Stimulated activated naive CD8-positive, alpha-beta T cell treated with anti-CD3 and anti-CD28 coated beads, Interleukin-15, Interleukin-2, amounts not matched to agents 100 ng/mL and 50 ng/mL, for 24 hours (primary cell): ENCODE results near the gene FLOT1.

Source experiments
- H3K27ac Mint-ChIP-seq: one replicate; pipeline ENCODE4 v1.8.0; 2021; ENCODE audit warnings: mild to moderate bottlenecking, mixed read lengths
- H3K27me3 Mint-ChIP-seq: one replicate; pipeline ENCODE4 v1.8.0; 2021; ENCODE audit warnings: mixed read lengths
- H3K36me3 Mint-ChIP-seq: one replicate; pipeline ENCODE4 v1.8.0; 2021; ENCODE audit warnings: low read depth, mixed read lengths
- H3K4me1 Mint-ChIP-seq: one replicate; pipeline ENCODE4 v1.8.0; 2021; ENCODE audit warnings: low read depth, mixed read lengths
- H3K4me3 Mint-ChIP-seq: one replicate; pipeline ENCODE4 v1.8.0; 2021; ENCODE audit warnings: mild to moderate bottlenecking, mixed read lengths
- H3K9me3 Mint-ChIP-seq: one replicate; pipeline ENCODE4 v1.8.0; 2021; ENCODE audit warnings: mixed read lengths

The FLOT1 gene

GRCh38 chr6:30743099-30744053 lies 889 bp upstream of the FLOT1 start:
- H3K4me1 Mint-ChIP-seq = peaks cover 90% of the 10 kb centered on the region

GRCh38 chr6:30741789-30742315 lies 635 bp downstream of the FLOT1 start:
- H3K9me3 Mint-ChIP-seq = peaks cover 3% of the 10 kb centered on the region
- peak overlapping the region; percentile 99 for H3K4me3 Mint-ChIP-seq
- H3K36me3 Mint-ChIP-seq = peaks cover 67% of the 10 kb centered on the region
- peaks cover 89% of the 10 kb centered on the region for H3K4me1 Mint-ChIP-seq
- no peaks in the 10 kb centered on the region for H3K27me3 Mint-ChIP-seq
- H3K27ac Mint-ChIP-seq = peak overlapping the region; percentile 89

More at GRCh38 chr6:30743099-30744053, 889 bp upstream of the FLOT1 start:
- H3K4me3 Mint-ChIP-seq = peak overlapping the region; percentile 99
- H3K27me3 Mint-ChIP-seq = no peaks in the 10 kb centered on the region
- peak overlapping the region; percentile 99 for H3K27ac Mint-ChIP-seq
- no peaks in the 10 kb centered on the region for H3K9me3 Mint-ChIP-seq
- H3K36me3 Mint-ChIP-seq = peaks cover 54% of the 10 kb centered on the region

- Mint-ChIP-seq H3K4me1 (peaks cover 92% of the 10 kb centered on the region), H3K36me3 (peaks cover 71% of the 10 kb centered on the region), H3K4me3 (peak overlapping the region; percentile 99), H3K27me3 (no peaks in the 10 kb centered on the region), H3K9me3 (peaks cover 3% of the 10 kb centered on the region), H3K27ac (peak overlapping the region; percentile 89)
These were observed 1.3 kb downstream of the FLOT1 start for GRCh38 chr6:30741063-30741779.

DNA sequence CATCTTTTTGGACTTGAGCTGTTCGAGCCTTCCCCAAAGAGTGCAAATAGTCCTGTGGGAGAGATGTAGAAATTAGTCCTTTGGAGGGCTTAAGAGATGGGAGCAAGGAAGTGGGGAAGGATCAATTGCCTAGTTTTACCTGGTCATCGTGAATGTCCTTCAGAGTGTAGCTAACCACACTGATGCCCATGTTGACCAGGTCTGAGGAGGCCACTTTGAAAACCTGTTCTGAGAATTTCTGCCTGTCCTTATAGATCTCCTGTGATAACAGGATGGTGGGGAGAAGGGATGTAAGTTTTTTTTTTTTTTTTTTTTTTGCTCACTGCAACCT lies 2.0 kb downstream of the FLOT1 start:
- H3K4me1 Mint-ChIP-seq = peaks cover 93% of the 10 kb centered on the region
- H3K9me3 Mint-ChIP-seq = peaks cover 3% of the 10 kb centered on the region
- peak overlapping the region; percentile 63 for H3K27ac Mint-ChIP-seq
- peaks cover 78% of the 10 kb centered on the region for H3K36me3 Mint-ChIP-seq
- no peaks in the 10 kb centered on the region for H3K27me3 Mint-ChIP-seq
- peak overlapping the region; percentile 61 for H3K4me3 Mint-ChIP-seq

DNA sequence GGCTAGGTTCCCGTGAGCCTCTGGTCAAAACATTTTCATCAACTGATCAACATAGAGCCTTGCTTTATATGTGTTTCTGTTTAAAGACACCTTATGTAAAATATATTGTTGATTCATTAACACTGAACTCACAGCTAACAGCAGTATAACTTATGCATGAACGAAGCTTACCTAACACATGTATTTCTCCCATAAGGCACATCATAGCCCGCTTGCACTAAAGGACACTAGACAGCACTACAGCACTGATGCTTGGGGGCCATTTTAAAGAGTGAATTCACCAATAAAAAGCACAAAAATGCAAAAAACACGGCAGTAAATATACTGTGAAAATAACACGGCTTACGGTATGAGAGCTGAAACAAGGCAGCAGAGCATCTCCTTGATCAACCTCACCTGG lies 4.0 kb downstream of the FLOT1 start:
- H3K27ac Mint-ChIP-seq = peak overlapping the region; percentile 71
- peaks cover 3% of the 10 kb centered on the region for H3K9me3 Mint-ChIP-seq
- peaks cover 92% of the 10 kb centered on the region for H3K4me1 Mint-ChIP-seq
- no peaks in the 10 kb centered on the region for H3K27me3 Mint-ChIP-seq
- H3K36me3 Mint-ChIP-seq = peaks cover 80% of the 10 kb centered on the region
- peak overlapping the region; percentile 45 for H3K4me3 Mint-ChIP-seq

DNA sequence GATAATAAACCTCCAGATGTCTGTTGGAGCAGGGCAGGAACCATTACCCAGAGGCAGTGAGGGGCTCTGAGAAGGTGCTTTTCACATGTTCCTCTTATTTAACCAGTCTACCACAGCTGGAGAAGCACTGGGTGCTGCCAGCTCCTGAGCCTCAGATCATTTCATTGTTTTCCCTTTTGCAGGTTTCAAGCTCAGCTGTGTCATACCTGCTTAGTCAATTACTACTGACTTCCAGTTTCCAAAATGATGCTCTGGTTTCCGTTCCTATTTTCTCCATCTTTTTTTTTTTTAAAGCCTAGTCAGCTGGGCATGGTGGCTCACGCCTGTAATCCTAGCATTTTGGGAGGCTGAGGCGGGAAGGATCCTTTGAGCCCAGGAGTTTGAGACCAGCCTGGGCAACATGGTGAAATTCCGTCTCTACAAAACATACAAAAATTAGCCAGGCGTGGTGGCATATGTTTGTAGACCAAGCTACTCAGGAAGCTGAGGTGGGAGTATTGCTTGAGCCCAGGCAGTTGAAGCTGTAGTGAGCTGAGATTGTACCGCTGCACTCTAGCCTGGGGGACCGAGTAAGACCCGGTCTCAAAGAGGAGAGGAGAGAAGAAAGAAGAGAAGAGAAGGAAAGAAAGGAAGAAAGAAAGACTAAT lies 6.7 kb downstream of the FLOT1 start:
- peaks cover 3% of the 10 kb centered on the region for H3K9me3 Mint-ChIP-seq
- H3K27me3 Mint-ChIP-seq = no peaks in the 10 kb centered on the region
- H3K4me1 Mint-ChIP-seq = peaks cover 86% of the 10 kb centered on the region
- peak overlapping the region; percentile 95 for H3K27ac Mint-ChIP-seq
- peaks cover 65% of the 10 kb centered on the region for H3K36me3 Mint-ChIP-seq
- peak overlapping the region; percentile 72 for H3K4me3 Mint-ChIP-seq

DNA sequence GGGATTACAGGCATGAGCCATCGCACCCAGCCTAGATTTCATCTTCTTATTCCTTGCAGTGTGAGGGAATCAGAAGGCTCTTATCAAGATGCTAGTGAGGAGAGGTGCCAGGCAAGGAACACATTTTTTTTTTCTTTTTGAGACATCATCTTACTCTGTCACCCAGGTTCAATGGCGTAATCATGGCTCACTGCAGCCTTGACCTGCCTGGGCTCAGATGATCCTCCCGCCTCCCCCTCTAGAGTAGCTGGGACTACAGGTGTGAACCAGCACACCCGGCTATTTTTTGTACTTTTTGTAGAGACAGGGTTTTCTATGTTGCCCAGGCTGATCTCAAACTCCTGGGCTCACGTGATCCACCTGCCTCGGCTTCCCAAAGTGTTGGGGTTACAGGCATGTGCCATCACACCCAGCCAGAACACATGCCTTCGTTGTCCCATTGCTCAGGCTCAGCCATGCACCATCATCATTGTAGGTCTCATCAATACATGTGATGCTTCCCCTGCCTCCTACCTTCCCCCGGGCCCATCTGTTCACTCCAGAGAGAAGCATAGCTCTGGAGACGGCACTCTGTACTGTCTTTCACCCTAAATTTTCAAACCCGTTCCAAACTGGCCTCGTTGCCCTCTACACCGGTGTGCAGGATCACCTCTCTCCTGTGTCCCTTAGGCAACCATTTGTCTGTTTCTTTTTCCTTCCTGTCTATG lies 10.1 kb downstream of the FLOT1 start:
- Mint-ChIP-seq H3K36me3 (peaks cover 45% of the 10 kb centered on the region), H3K4me1 (peaks cover 66% of the 10 kb centered on the region), H3K4me3 (no peak overlapping the region)

GRCh38 chr6:30730601-30731435 lies 11.7 kb downstream of the FLOT1 start:
- Mint-ChIP-seq H3K27me3 (no peaks in the 10 kb centered on the region), H3K27ac (peak overlapping the region; percentile 16), H3K9me3 (no peaks in the 10 kb centered on the region), H3K4me3 (peak overlapping the region; percentile 72), H3K36me3 (peaks cover 34% of the 10 kb centered on the region), H3K4me1 (peaks cover 54% of the 10 kb centered on the region)

More for the DNA sequence above, 10.1 kb downstream of the FLOT1 start:
- Mint-ChIP-seq H3K27me3 (no peaks in the 10 kb centered on the region), H3K9me3 (no peaks in the 10 kb centered on the region), H3K27ac (peak overlapping the region; percentile 45)

- Mint-ChIP-seq H3K4me3 (no peak overlapping the region), H3K27me3 (no peaks in the 10 kb centered on the region), H3K9me3 (no peaks in the 10 kb centered on the region), H3K27ac (peak overlapping the region; percentile 59), H3K36me3 (peaks cover 42% of the 10 kb centered on the region), H3K4me1 (peaks cover 57% of the 10 kb centered on the region)
These were observed 14.4 kb downstream of the FLOT1 start for GRCh38 chr6:30727920-30728553.

GRCh38 chr6:30726506-30727413 lies 15.7 kb downstream of the FLOT1 start:
- no peak overlapping the region for H3K4me3 Mint-ChIP-seq
- peaks cover 53% of the 10 kb centered on the region for H3K4me1 Mint-ChIP-seq
- H3K27ac Mint-ChIP-seq = peak overlapping the region; percentile 65

DNA sequence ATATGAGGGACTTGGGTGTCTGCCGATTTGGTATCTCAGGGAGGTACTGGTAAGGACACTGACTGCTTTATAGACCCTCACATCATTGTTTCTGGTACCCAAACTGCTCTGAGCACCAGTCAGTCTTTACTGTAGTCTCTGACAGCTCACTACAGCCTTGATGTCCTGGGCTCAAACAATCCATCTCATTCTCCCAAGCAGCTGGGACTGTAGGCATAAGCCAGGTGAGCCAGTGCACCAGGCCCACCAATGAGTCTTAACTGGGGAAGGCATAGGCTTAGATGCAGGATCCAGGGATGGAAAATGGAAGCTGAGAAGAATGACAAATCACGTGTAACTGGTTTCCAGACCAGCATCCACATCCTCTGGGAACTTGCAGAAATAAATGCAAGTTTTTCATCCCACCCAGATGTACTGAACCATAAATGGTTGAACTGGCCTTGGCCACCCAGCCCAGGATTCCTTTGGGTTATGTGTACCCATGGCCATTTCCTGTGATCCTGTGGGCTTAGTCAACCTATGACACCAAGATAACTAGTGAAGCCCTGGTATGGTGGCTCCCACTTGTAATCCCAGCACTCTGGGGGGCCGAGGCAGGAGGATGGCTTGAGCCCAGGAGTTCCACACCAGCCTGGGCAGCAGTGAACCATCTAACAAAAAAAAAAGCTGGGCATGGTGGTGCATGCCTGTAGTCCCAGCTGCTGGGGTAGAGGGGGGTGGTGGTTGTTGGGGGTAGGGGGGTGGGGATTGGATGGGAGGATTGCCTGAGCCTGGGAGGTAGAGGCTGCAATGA lies 16.6 kb downstream of the FLOT1 start:
- Mint-ChIP-seq H3K36me3 (peaks cover 56% of the 10 kb centered on the region), H3K4me3 (peak overlapping the region; percentile 19), H3K27me3 (no peaks in the 10 kb centered on the region), H3K4me1 (peaks cover 47% of the 10 kb centered on the region), H3K27ac (peak overlapping the region; percentile 34), H3K9me3 (no peaks in the 10 kb centered on the region)

More at GRCh38 chr6:30726506-30727413, 15.7 kb downstream of the FLOT1 start:
- Mint-ChIP-seq H3K36me3 (peaks cover 48% of the 10 kb centered on the region), H3K27me3 (no peaks in the 10 kb centered on the region), H3K9me3 (no peaks in the 10 kb centered on the region)
